WTC11 (cell line): ENCODE measurements around the gene TEX10. TPM values are rescaled to one million over a fixed set of nuclear protein-coding genes. Genes with fewer than 3 reads are reported as not detected.

Source experiments
- ATAC-seq: fragments of 200-7000 bp; cut with Tn5 transposase; 2 replicates; pipeline ENCODE4 v1.10.0; 2021; ENCODE audit warnings: mild to moderate bottlenecking, moderate library complexity
- CTCF ChIA-PET: fragments of 300-600 bp; sonication (Branson Sonifier 250); formaldehyde crosslinking; loops from one replicate; lab custom pipeline; 2021; ENCODE audit warnings: antibody characterized with exemption; lab: Charles Lee
- POLR2A ChIA-PET: fragments of 350-600 bp; sonication (Branson Sonifier 250); formaldehyde crosslinking; loops from one replicate; lab custom pipeline; 2021; ENCODE audit warnings: antibody characterized with exemption; lab: Charles Lee
- DNase-seq: peaks from one replicate; pipeline ENCODE4 v3.0.0; 2021; ENCODE audit warnings: low spot score
- H3K27ac Mint-ChIP-seq: 2 replicates; pipeline ENCODE4 v1.8.0; 2021; ENCODE audit warnings: mixed read lengths
- H3K27me3 Mint-ChIP-seq: 2 replicates; pipeline ENCODE4 v1.8.0; 2021; ENCODE audit warnings: low read depth, mild to moderate bottlenecking, moderate library complexity, mixed read lengths
- H3K36me3 Mint-ChIP-seq: 2 replicates; pipeline ENCODE4 v1.8.0; 2021; ENCODE audit warnings: mixed read lengths
- H3K4me1 Mint-ChIP-seq: 2 replicates; pipeline ENCODE4 v1.8.0; 2022; ENCODE audit warnings: mixed read lengths
- H3K4me3 Mint-ChIP-seq: 2 replicates; pipeline ENCODE4 v1.8.0; 2021; ENCODE audit warnings: mild to moderate bottlenecking, moderate library complexity, mixed read lengths
- H3K9me3 Mint-ChIP-seq: 2 replicates; pipeline ENCODE4 v1.8.0; 2021; ENCODE audit warnings: mixed read lengths
- E2F4 ChIP-seq: sonication (generic); formaldehyde crosslinking; IDR thresholded peaks from 2 replicates; pipeline ENCODE4 v1.8.1; 2022; ENCODE audit warnings: low read depth, mild to moderate bottlenecking, moderate library complexity, missing genetic modification reagents, borderline replicate concordance
- ETV6 ChIP-seq: sonication (generic); formaldehyde crosslinking; IDR thresholded peaks from 2 replicates; pipeline ENCODE4 v1.8.1; 2022; ENCODE audit warnings: mild to moderate bottlenecking, missing genetic modification reagents
- FOXP4 ChIP-seq: sonication (generic); formaldehyde crosslinking; IDR thresholded peaks from 2 replicates; pipeline ENCODE4 v1.8.0; 2022; ENCODE audit warnings: mild to moderate bottlenecking, missing genetic modification reagents
- HMGA2 ChIP-seq: fragments of 250-450 bp; sonication (Bioruptor Pico); IDR thresholded peaks from 2 replicates; pipeline ENCODE4 v1.4.0; 2021; ENCODE audit warnings: mild to moderate bottlenecking, moderate library complexity
- IRF1 ChIP-seq: sonication (generic); formaldehyde crosslinking; IDR thresholded peaks from 2 replicates; pipeline ENCODE4 v1.8.0; 2023; ENCODE audit warnings: missing genetic modification reagents
- JUN ChIP-seq: sonication (generic); formaldehyde crosslinking; IDR thresholded peaks from 2 replicates; pipeline ENCODE4 v1.8.0; 2023; ENCODE audit warnings: mild to moderate bottlenecking, missing genetic modification reagents
- MAX ChIP-seq: sonication (generic); formaldehyde crosslinking; IDR thresholded peaks from 2 replicates; pipeline ENCODE4 v1.8.0; 2022; ENCODE audit warnings: mild to moderate bottlenecking, missing genetic modification reagents
- MLX ChIP-seq: sonication (generic); formaldehyde crosslinking; IDR thresholded peaks from 2 replicates; pipeline ENCODE4 v1.8.1; 2023; ENCODE audit warnings: mild to moderate bottlenecking, missing genetic modification reagents, moderate library complexity
- PRDM15 ChIP-seq: sonication (generic); formaldehyde crosslinking; IDR thresholded peaks from 2 replicates; pipeline ENCODE4 v1.8.0; 2022; ENCODE audit warnings: missing genetic modification reagents
- PREB ChIP-seq: sonication (generic); formaldehyde crosslinking; IDR thresholded peaks from 2 replicates; pipeline ENCODE4 v1.8.1; 2022; ENCODE audit warnings: mild to moderate bottlenecking, missing genetic modification reagents, moderate library complexity, borderline replicate concordance
- SMAD4 ChIP-seq: sonication (generic); formaldehyde crosslinking; IDR thresholded peaks from 2 replicates; pipeline ENCODE4 v1.8.0; 2022; ENCODE audit warnings: mild to moderate bottlenecking, missing genetic modification reagents
- SOX15 ChIP-seq: fragments of 250-450 bp; sonication (Bioruptor Pico); IDR thresholded peaks from 2 replicates; pipeline ENCODE4 v1.9.0; 2021; ENCODE audit warnings: mild to moderate bottlenecking
- TCF7 ChIP-seq: sonication (generic); formaldehyde crosslinking; IDR thresholded peaks from 2 replicates; pipeline ENCODE4 v1.8.0; 2022; ENCODE audit warnings: mild to moderate bottlenecking, low read depth, missing genetic modification reagents, moderate library complexity
- TP53 ChIP-seq: sonication (generic); formaldehyde crosslinking; IDR thresholded peaks from 2 replicates; pipeline ENCODE4 v1.8.1; 2023; ENCODE audit warnings: mild to moderate bottlenecking, missing genetic modification reagents
- USF1 ChIP-seq: sonication (generic); formaldehyde crosslinking; IDR thresholded peaks from 2 replicates; pipeline ENCODE4 v1.8.0; 2022; ENCODE audit warnings: mild to moderate bottlenecking, missing genetic modification reagents
- ZMAT4 ChIP-seq: fragments of 250-450 bp; sonication (Bioruptor Pico); IDR thresholded peaks from 2 replicates; pipeline ENCODE4 v1.9.0; 2021; ENCODE audit warnings: mild to moderate bottlenecking
- total RNA-seq: library from RNA; stranded (reverse); gene quantifications from 3 replicates; pipeline ENCODE4 v1.2.3, GENCODE V29; 2021

TEX10 gene
- total RNA-seq, 1 experiment from 2014 or later, result 64.7 TPM

GRCh38 chr9:100346836-100347235 is 5.9 kb downstream of the TEX10 start:
- H3K9me3 Mint-ChIP-seq, result no peaks in the 10 kb centered on the region
- ATAC-seq (no peak), DNase-seq (no peak)
- TF ChIP-seq PRDM15 (CRISPR knock-in tag) (no peak), TCF7 (CRISPR knock-in tag) (no peak), MAX (CRISPR knock-in tag) (no peak), MLX (CRISPR knock-in tag) (no peak), TP53 (CRISPR knock-in tag) (no peak), USF1 (no peak), SMAD4 (CRISPR knock-in tag) (no peak), FOXP4 (CRISPR knock-in tag) (no peak), JUN (CRISPR knock-in tag) (no peak), ZMAT4 (CRISPR knock-in tag) (no peak), IRF1 (no peak), HMGA2 (CRISPR knock-in tag) (no peak), E2F4 (no peak), PREB (no peak), ETV6 (CRISPR knock-in tag) (no peak), SOX15 (CRISPR knock-in tag) (no peak)
- peaks cover 24% of the 10 kb centered on the region for H3K36me3 Mint-ChIP-seq
- peaks cover 53% of the 10 kb centered on the region for H3K4me1 Mint-ChIP-seq
- H3K27me3 Mint-ChIP-seq, result no peaks in the 10 kb centered on the region
- POLR2A ChIA-PET, result no interaction called here
- H3K27ac Mint-ChIP-seq, result no peak overlapping the region
- H3K4me3 Mint-ChIP-seq, result no peak overlapping the region
- CTCF ChIA-PET, result no interaction called here
